HPDE6-E6E7 (cell line): Measurements from ENCODE around the gene ZDHHC17.
"Not testable (repeated sequence)": the region's sequence is repeated elsewhere in the genome, so short reads cannot be mapped to it uniquely, and the experiment has no call there.

Experiments used
- DNase-seq: peaks from one replicate; pipeline ENCODE4 v3.0.0; 2011; ENCODE audit warnings: missing footprints; ENCODE audit errors: extremely low spot score

The ZDHHC17 gene, protein sequence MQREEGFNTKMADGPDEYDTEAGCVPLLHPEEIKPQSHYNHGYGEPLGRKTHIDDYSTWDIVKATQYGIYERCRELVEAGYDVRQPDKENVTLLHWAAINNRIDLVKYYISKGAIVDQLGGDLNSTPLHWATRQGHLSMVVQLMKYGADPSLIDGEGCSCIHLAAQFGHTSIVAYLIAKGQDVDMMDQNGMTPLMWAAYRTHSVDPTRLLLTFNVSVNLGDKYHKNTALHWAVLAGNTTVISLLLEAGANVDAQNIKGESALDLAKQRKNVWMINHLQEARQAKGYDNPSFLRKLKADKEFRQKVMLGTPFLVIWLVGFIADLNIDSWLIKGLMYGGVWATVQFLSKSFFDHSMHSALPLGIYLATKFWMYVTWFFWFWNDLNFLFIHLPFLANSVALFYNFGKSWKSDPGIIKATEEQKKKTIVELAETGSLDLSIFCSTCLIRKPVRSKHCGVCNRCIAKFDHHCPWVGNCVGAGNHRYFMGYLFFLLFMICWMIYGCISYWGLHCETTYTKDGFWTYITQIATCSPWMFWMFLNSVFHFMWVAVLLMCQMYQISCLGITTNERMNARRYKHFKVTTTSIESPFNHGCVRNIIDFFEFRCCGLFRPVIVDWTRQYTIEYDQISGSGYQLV

DNA sequence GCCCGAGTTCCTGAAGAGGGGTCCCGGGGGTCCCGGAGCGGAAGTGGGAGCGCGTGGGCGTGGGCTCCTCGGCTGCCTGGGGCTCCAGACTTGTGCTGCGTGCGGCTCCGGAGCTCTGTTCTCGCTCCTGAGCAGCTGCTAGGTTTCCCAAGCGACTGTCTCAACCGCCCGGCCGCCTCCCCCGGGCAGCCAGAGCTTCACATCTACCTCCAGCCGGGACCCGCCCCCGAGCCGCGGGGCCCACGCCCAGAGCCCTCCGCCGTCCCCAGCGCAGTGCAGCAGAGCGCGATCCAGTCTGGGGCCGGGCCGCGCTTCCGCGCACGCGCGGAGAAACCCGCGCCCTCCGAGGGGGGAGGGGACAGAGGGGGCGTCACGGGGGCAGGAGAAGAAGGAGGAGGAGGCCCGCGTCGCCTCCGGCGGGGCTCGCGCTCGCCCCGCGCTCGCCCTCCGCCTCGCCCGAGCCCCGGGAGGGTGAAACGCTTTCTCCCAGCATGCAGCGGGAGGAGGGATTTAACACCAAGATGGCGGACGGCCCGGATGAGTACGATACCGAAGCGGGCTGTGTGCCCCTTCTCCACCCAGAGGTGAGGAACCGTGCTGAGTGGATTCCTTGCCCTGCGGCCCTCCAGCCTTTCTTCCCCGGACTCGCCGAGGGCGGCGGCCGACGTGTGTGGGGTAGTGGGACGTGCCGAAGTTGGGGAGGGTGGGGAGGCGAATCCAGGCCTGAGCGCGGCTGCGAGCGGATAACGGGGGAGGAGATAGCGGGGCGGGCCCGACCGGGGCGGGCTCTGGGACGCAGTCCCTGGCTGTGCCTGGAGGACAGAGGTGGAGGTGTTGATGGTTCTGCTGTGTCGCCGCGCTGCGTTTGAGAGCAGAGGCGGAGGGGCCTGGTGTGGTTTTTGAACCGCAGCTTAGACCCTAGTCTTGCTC is at the start of gene ZDHHC17:
ZDHHC17 (plus strand) TSS at position 370 of the 930 bp plus-strand sequence; CDS start at position 492, 122 bp downstream.
- peak; percentile 84 for DNase-seq

DNA sequence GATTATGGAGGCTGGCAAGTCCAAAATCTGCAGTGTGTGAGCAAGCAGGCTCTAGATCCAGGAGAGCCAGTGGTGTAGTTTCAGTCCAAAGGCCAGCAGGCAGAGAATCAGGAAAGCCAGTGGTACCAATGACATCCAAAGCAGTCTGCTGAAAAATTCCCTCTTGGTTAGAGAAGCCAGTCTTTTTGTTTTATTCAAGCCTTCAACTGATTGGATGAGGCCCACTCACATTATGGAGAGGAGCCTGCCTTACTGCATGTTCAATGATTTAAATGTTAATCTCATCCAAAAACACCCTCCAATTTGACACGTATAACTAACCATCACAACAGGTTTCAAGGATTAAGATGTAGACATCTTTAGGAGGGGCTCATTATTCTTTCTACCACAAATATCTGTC is 49.5 kb upstream of the ZDHHC17 start:
- no peak for DNase-seq

DNA sequence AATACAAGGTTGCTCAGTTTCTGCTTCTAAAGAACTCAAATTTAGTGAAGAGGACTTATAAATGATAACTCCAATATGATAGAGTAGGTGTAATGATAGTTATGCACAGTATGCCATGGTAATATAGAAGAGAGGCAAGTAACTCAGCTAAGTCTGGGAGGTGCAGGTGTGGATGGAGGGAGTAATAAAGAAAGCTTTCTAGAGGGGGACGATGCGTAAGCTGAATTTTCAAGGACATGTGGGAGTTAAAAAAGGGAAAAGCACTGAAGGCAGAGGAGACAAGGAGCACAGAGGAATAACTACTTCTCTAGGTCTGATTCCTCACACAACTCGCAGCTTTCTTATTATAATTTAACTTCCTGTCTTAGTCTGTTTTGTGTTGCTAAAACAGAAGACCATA is 49.1 kb upstream of the ZDHHC17 start:
- DNase-seq = no peak

DNA sequence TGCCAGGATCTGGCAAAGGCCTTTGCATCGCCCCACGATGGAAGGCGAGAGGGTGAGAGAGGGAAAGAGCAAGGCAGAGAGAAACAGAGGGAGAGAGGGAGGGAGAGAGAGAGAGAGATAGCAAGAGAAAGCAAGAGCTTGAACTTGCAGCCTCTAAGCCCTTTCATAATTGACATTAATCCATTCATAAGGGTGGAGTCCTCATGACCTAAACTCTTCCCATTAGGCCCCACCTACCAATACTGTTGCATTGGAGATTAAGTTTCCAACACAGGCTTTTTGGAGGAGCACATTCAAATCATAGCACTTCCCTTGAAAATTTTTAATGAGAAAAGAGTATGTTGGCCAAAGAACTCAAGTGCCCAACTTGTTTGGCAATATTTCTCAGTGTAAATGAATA is 48.6 kb upstream of the ZDHHC17 start:
- no peak for DNase-seq

DNA sequence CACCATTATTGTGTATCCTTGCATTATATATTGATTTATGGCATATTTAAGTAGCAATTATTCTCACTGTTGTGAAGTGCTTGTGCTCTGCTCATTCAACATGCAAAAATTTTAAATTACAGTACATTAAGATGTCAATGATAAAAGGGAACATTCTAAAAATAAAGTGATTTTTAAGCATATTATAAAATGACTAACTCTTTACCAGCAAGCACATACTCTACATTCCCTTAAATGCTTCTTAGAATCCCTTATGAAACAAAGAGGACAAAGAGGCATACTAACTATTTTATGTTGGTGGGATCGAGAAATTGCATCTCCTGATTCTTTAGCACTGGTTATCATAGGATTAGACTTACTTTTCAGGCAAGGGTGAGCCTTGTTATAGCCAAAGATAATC is 46.6 kb upstream of the ZDHHC17 start:
- DNase-seq = no peak

DNA sequence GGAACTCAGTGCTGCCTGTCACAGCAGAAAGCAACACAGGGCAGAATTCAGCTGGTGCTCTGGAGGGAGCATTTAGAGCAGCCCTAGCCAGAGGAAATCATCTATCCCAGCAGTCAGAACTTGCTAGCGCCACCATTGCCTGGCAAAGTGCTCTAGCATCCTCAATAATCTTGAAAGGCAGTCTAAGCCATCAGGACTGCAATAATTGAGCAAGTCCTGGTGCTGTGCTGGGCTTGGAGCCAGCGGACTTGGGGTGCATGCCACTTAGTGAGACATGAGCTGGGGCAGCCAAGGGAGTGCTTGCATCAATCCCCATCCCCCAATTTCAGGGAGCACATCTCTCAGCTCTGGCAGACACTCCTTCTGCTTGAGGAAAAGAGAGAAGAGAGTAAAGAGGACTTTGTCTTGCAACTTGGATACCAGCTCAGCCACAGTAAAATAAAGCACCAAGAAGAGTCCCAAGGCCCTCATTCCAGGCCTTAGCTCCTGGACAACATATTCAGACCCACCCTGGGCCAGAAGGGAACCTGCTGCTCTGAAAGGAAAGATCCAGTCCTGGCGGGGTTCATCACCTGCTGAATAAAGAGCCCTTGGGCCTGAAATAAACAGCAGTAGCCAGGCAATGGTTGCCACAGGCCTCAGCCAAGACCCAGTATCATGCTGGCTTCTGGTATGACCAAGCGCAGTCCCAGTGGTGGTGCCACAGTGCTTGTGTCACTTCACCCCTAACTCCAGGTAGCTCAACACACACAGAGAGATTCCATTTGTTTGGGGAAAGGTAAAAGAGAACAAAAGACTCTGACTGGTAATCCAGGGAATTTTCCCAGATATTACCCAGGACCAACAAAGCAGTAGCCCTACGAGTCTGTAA is 44.5 kb upstream of the ZDHHC17 start:
- DNase-seq = no peak

DNA sequence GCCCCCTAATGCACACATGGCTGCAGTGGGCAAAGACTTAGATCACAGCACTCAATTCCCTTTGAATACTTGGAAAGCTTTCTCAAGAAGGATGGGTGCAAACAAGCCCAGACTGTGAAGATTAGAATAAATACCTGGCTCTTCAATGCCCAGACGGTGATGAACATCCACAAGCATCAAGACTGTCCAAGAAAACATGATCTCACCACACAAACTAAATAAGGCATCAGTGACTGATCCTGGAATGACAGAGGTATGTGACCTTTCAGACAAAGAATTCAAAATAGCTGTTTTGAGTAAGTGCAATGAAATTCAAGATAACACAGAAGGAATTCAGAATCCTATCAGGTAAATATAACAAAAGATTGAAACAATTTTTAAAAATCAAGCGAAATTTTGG is 43.8 kb upstream of the ZDHHC17 start:
- no peak for DNase-seq

DNA sequence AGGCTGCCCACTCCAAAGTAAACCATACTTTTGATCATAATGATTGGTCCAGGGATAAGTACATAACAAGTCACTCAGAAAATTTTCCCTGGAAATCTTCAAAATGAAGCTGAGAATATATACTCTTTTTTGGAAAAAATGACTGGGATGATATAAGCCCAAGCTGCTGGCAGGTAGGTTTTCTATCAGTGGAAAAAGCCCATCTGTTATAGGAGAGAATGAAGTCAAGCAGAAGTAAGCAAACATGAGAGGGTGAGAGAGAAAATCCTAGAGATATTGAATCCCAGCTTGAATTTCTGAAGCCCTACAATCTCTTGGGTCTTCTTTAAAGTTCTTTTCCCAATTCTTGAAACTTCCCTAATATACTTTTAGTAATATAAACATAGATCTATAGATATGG is 37.3 kb upstream of the ZDHHC17 start:
- no peak for DNase-seq

DNA sequence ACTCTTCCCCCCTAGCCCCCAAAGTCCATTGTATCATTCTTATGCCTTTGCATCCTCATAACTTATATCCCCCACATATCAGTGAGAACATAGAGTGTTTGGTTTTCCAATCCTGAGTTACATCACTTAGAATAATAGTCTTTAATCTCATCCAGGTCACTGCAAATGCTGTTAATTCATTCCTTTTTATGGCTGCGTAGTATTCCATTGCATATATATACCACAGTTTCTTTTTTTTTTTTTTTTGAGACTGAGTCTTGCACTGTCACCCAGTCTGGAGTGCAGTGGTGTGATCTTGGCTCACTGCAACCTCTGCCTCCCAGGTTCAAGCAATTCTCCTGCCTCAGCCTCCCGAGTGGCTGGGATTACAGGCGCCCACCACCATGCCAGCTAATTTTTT is 31.7 kb upstream of the ZDHHC17 start:
- DNase-seq = not testable (repeated sequence)

DNA sequence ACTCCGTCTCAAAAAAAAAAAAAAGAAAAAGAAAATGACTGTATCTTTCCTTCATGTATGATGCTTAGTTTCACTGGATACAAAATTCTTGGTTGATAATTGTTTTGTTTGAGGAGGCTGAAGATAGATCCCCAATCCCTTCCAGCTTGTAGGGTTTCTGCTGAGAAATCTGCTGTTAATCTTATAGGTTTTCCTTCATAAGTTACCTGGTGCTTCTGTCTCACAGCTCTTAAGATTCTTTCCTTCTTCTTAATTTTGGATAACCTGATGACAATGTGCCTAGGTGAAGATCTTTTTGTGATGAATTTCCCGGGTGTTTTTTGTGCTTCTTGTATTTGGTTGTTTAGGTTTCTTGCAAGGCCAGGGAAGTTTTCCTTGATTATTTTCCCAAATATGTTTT is 26.2 kb upstream of the ZDHHC17 start:
- not testable (repeated sequence) for DNase-seq

DNA sequence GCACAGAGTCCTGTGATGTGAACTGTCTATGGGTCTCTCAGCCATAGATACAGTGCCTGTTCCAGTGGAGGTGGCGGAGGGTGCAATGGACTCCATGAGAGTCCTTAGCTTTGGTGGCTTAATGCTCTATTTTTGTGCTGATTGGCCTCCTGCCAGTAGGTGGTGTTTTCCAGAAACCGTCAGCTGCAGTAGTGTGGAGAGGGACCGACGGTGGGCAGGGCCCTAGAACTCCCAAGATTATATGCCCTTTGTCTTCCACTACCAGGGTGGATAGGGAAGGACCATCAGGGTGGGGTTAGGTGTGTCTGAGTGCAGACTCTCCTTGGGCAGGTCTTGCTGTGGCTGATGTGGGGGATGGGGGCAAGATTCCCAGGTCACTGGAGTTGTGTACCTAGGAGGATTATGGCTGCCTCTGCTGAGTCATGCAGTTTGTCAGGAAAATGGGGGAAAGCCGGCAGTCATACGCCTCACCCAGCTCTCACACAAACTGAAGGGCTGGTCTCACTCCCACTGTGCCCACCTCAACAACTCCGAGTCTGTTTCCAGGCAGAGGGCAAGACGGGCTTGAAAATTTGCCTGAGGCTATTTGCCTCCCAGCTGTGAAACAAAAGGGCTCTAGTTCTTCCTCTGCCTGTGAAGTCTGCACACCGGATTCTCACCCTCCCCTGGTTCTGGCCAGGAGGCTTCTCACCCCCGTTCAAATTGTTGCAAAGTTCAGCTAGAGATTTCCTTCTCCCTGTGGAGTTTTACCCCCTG is 24.9 kb upstream of the ZDHHC17 start:
- DNase-seq = no peak

DNA sequence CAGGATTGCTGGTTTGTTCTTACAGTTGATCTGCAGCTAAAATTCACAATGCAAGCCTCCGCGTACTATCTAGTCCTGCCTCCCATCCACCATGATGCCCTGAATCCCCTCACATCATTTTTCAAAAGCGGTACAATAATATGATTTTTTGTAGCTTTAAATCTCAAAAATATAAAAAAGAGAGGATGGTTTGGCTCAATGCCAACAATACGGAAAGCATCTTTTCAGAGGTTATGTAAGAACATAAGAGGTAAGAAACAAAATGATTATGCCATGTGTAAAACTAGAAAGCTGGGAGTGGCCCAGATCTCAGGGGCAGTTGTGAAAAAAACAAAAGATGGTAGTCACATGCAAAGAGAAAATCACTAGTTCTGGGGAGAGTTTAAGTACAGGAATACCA is 24.0 kb upstream of the ZDHHC17 start:
- DNase-seq = no peak

DNA sequence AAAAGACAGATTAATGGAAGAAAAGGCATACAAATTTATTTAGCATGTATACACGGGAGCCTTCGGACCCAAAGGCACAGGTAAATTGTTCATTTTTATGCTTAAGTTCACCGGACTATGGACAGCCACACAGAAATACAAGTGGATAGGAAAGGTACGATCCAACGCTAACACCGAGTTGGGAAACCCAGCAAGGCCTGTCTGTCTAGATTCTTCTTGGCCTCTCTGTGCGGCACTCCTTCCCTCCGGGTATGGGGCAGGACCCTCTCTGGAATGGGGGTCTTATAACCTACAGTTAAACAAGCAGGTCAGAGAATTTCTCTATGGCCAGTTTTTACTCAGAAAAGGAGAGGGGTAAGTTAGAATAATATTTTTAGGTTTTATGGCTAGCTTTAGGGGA is 23.4 kb upstream of the ZDHHC17 start:
- DNase-seq = no peak

DNA sequence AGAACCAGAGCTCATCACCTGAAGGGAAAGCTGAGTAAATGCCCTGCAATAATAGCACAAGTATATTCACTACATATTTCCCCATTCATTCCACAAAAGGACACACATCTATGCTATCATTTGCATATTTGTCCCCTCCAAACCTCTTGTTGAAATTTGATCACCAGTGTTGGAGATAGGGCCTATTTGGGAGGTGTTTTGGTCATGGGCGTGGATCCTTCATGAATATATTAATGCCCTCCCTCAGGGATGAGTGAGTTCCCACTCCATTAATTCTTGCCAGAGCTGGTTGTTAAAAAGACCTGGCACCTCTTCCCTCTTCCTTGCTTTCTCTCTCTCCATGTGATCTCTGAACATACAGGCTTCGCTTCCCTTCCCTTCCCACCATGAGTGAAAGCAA is 18.6 kb upstream of the ZDHHC17 start:
- no peak for DNase-seq

DNA sequence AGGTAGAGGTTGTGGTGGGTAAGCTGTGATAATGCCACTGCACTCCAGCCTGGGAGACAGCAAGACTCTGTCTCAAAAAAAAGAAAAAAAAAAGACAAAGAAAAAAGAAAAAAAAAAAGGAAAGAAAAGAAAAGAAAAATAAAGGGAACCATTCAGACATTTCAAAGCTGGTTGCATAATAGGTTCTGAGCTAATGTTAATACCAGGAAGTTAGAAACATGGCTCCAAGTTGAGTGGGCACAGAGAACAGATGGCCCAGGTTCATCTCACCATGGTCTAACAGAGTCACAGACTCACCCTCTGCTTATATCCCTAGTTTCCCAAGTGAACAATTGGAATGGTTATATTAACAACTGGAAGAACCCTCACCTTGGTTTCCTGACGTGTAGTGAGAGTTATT is 17.4 kb upstream of the ZDHHC17 start:
- no peak for DNase-seq

DNA sequence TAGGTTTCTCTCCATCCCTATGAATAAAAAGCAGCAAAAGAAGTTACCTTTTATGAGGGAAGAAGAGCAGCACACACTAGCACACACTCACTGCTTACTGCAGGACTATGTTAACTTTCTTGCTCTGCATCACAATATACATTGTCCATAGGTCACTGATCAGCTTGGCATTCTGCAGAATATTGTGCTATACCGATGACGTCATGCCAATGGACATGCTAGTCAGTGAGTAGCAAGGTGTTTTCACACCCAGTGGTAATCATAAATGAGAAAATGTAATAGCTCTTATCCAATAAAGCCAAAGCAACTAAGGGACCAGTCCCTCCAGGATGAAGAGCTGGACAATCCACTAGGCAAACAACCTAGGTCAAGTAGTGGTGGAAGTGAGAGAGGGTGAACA is 16.7 kb upstream of the ZDHHC17 start:
- no peak for DNase-seq

DNA sequence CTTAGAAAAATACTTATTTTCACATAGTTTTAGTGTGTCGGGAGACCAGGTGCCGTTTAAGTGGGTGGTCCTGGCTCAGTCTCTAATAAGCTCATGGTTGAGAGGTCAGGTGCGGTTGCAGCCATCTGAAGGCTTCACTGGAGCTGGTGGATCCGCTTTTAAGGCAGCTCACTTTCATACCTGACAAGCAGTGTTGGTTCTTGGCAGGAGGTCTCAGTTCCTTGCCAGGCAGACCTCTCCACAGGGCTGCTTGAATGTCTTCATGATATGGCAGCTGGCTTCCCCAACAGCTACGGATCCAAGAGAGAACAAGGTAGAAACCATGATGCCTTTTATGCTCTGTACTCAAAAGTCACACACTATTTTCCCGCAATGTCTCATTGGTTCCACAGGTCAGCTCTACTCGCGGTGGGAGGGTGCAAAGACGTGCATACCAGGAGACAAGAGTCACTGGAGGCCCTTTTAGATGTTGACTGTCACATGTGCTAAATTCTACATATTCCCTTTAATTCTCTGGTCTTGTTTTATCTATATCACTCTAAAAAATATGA is 8.0 kb upstream of the ZDHHC17 start:
- DNase-seq = no peak

DNA sequence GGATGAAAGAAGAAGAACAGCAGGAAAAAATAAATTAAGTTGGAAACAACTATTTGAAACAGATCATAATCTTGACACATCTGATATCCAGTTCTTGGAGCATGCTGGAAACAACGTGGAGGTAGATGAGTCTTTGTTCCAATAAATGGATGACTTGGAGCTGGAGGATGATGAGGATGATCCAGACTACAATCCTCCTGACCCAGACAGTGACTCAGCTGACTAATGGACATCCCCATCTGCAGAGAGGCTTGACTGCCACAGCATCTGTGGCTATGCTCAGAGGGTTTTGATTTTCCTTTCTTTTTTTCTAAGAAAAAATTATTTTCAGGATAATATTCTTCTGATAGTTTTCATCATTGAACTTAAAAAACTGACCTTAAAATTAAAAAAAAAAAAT is 6.2 kb upstream of the ZDHHC17 start:
- no peak for DNase-seq

DNA sequence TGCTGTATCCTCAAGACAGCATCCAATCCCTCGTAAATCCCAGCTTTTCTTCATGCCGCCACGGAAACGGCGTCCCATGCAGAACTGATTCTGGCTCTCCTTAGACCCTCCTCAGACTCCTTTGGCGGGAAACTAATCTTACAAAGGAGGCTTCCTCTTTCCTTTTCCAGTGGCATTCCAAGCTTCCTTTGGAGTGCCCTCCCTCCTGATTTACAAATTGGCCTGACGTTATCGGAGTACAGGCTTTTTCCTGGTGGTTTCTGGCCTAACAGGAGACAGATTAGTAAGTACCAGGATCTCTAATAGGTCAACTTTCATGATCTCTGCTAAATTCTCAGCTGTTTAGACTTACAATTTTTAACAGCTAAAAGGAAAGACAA is 1.3 kb upstream of the ZDHHC17 start:
- no peak for DNase-seq

DNA sequence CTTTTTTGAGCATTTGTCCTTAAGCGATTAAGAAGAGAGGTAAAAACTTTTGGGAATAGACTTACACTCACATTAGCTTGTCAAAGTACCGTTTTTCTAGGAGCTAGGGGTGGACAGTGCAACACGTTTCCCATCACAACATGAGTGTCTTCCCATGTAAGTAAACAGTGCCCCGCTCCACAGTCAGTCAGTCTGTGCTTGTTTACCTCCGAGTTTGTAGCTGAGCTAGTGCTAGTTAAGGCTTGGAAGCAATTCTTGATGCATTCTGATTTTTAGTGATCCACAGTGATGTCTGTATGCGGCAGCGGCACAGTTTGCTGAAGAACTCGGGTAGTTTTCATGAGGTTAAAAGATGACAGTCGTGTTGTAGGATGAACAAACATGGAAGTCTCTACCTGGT is 941 bp downstream of the ZDHHC17 start:
- no peak for DNase-seq
